Measurements from ENCODE around the gene PCDHGA6. TPM values are rescaled to one million over a fixed set of nuclear protein-coding genes. Genes with fewer than 3 reads are reported as not detected.

PCDHGA6 gene
- total RNA-seq, 1 donor from 2014 or later, result 0.15 TPM

GRCh38 chr5:141407790-141408505 lies 34.3 kb downstream of the PCDHGA6 start, which contains the start of gene PCDHGB6:
Gene PCDHGB6 (plus strand): TSS chr5:141408021. CDS start chr5:141408203, 182 bp downstream.

GRCh38 chr5:141412854-141413539 lies 39.3 kb downstream of the PCDHGA6 start, which contains the start of gene PCDHGA10:
Gene PCDHGA10 (plus strand): TSS chr5:141412987. CDS start chr5:141413176, 189 bp downstream.

GRCh38 chr5:141417494-141418172 lies 43.9 kb downstream of the PCDHGA6 start, which contains the start of gene PCDHGB7:
Gene PCDHGB7 (plus strand): TSS chr5:141417677. CDS start chr5:141417860, 183 bp downstream.

GRCh38 chr5:141420855-141421488 lies 47.3 kb downstream of the PCDHGA6 start, which contains the start of gene PCDHGA11:
Gene PCDHGA11 (plus strand): TSS chr5:141421051. CDS start chr5:141421228, 177 bp downstream.

Other genes with a start within 250 kb of the PCDHGA6 start
- gene PCDHB5, start 238.7 kb upstream of the PCDHGA6 start, total RNA-seq, result not detected in 2 replicates
- gene PCDHB6, start 223.8 kb upstream of the PCDHGA6 start, total RNA-seq, result not detected in 2 replicates
- gene PCDHB7, start 201.2 kb upstream of the PCDHGA6 start, total RNA-seq, result not detected in 2 replicates
- not detected in 2 replicates for gene PCDHB8, start 196.1 kb upstream of the PCDHGA6 start, total RNA-seq
- 0.16 TPM in 1 of 2 replicates, not detected in the other for gene PCDHB16, start 191.5 kb upstream of the PCDHGA6 start, total RNA-seq
- gene PCDHB9, start 186.7 kb upstream of the PCDHGA6 start, total RNA-seq, result 0.08 TPM in 1 of 2 replicates, not detected in the other
- under 0.01 and 0.04 TPM in 2 replicates for gene PCDHB10, start 181.5 kb upstream of the PCDHGA6 start, total RNA-seq
- not detected in 2 replicates for gene PCDHB11, start 174.3 kb upstream of the PCDHGA6 start, total RNA-seq
- gene PCDHB12, start 165.2 kb upstream of the PCDHGA6 start, total RNA-seq, result not detected in 2 replicates
- gene PCDHB13, start 160.0 kb upstream of the PCDHGA6 start, total RNA-seq, result not detected in 2 replicates
- 0.04 TPM in 1 of 2 replicates, not detected in the other for gene PCDHB14, start 150.5 kb upstream of the PCDHGA6 start, total RNA-seq
- 0.04 and 0.08 TPM in 2 replicates for gene PCDHB15, start 128.5 kb upstream of the PCDHGA6 start, total RNA-seq
- gene SLC25A2, start 69.8 kb upstream of the PCDHGA6 start, total RNA-seq, result not detected in 2 replicates
- gene TAF7, start 53.1 kb upstream of the PCDHGA6 start, total RNA-seq, result 28.9 and 35.5 TPM in 2 replicates
- not detected in 2 replicates for gene PCDHGA1, start 43.4 kb upstream of the PCDHGA6 start, total RNA-seq
- gene PCDHGA2, start 35.1 kb upstream of the PCDHGA6 start, total RNA-seq, result 0.04 and 0.55 TPM in 2 replicates
- gene PCDHGA3, start 30.1 kb upstream of the PCDHGA6 start, total RNA-seq, result 0.04 and 0.08 TPM in 2 replicates
- gene PCDHGB1, start 23.8 kb upstream of the PCDHGA6 start, total RNA-seq, result 0.23 and 0.38 TPM in 2 replicates
- 0.08 and 0.15 TPM in 2 replicates for gene PCDHGA4, start 18.9 kb upstream of the PCDHGA6 start, total RNA-seq
- gene PCDHGB2, start 13.9 kb upstream of the PCDHGA6 start, total RNA-seq, result 0.08 and 0.23 TPM in 2 replicates
- under 0.01 TPM in 1 of 2 replicates, not detected in the other for gene PCDHGA5, start 9.7 kb upstream of the PCDHGA6 start, total RNA-seq
- gene PCDHGB3, start 3.6 kb upstream of the PCDHGA6 start, total RNA-seq, result 0.31 and 0.46 TPM in 2 replicates
- gene PCDHGA7, start 8.9 kb downstream of the PCDHGA6 start, total RNA-seq, result 0.11 and 0.86 TPM in 2 replicates
- gene PCDHGB4, start 13.8 kb downstream of the PCDHGA6 start, total RNA-seq, result 1.5 and 3.7 TPM in 2 replicates
- 0.08 and 0.39 TPM in 2 replicates for gene PCDHGA8, start 18.7 kb downstream of the PCDHGA6 start, total RNA-seq
- 3.3 and 5.9 TPM in 2 replicates for gene PCDHGB5, start 24.1 kb downstream of the PCDHGA6 start, total RNA-seq
- gene PCDHGA9, start 28.9 kb downstream of the PCDHGA6 start, total RNA-seq, result 0.53 and 0.70 TPM in 2 replicates
- gene PCDHGB6, start 34.1 kb downstream of the PCDHGA6 start, total RNA-seq, result 0.61 and 0.70 TPM in 2 replicates
- 1.3 and 1.6 TPM in 2 replicates for gene PCDHGA10, start 39.1 kb downstream of the PCDHGA6 start, total RNA-seq
- 1.3 and 2.3 TPM in 2 replicates for gene PCDHGB7, start 43.8 kb downstream of the PCDHGA6 start, total RNA-seq
- 0.84 and 0.94 TPM in 2 replicates for gene PCDHGA11, start 47.2 kb downstream of the PCDHGA6 start, total RNA-seq
- gene PCDHGA12, start 56.6 kb downstream of the PCDHGA6 start, total RNA-seq, result 1.6 and 4.0 TPM in 2 replicates
- gene PCDHGC3, start 102.1 kb downstream of the PCDHGA6 start, total RNA-seq, result 21.8 and 60.9 TPM in 2 replicates
- gene PCDHGC4, start 111.1 kb downstream of the PCDHGA6 start, total RNA-seq, result 0.19 and 0.31 TPM in 2 replicates
- 1.2 and 5.0 TPM in 2 replicates for gene PCDHGC5, start 115.2 kb downstream of the PCDHGA6 start, total RNA-seq
- gene DIAPH1, start 245.1 kb downstream of the PCDHGA6 start, total RNA-seq, result 99.0 and 100 TPM in 2 replicates

All from hair follicular keratinocyte (primary cell).